CD4-positive, alpha-beta memory T cell (primary cell): ENCODE results near the gene CGNL1. TPM values are rescaled to one million over a fixed set of nuclear protein-coding genes. Genes with fewer than 3 reads are reported as not detected.

Experiments used
- CTCF ChIA-PET: fragments of 350-600 bp; sonication (Branson Sonifier 250); formaldehyde crosslinking; loops from one replicate; lab custom pipeline; 2021; ENCODE audit warnings: inconsistent platforms; ENCODE audit not compliant: partially characterized antibody; lab: Charles Lee
- POLR2A ChIA-PET: fragments of 350-600 bp; sonication (Branson Sonifier 250); formaldehyde crosslinking; loops from one replicate; lab custom pipeline; 2021; ENCODE audit not compliant: partially characterized antibody; lab: Charles Lee
- DNase-seq, 5 donors: peaks; one replicate each; pipeline versions ENCODE4 v3.0.0 to v3.0.0-alpha.2; 2020 to 2022; ENCODE audit warnings: mixed read lengths in 1 of 5
- H3K27ac ChIP-seq: one replicate; pipeline ENCODE4 v1.7.0; 2013; ENCODE audit warnings: low read depth, low read length
- H3K27me3 ChIP-seq: 2 replicates; pipeline ENCODE4 v1.7.0; 2013; ENCODE audit warnings: mild to moderate bottlenecking, low read length, moderate library complexity; ENCODE audit not compliant: insufficient read depth
- H3K36me3 ChIP-seq: 2 replicates; pipeline ENCODE4 v1.7.0; 2013; ENCODE audit warnings: mild to moderate bottlenecking, low read length, moderate library complexity; ENCODE audit not compliant: insufficient read depth
- H3K4me1 ChIP-seq: 2 replicates; pipeline ENCODE4 v1.7.0; 2013; ENCODE audit warnings: mild to moderate bottlenecking, low read length, moderate library complexity; ENCODE audit not compliant: insufficient read depth
- H3K4me3 ChIP-seq, 2 donors: one replicate each; pipeline ENCODE4 v1.7.0; 2013; ENCODE audit warnings: low read length in 2 of 2, mild to moderate bottlenecking in 1 of 2
- H3K9me3 ChIP-seq, 2 donors: one replicate each; pipeline ENCODE4 v1.7.0; 2013; ENCODE audit warnings: low read length in 2 of 2, control low read depth in 1 of 2; ENCODE audit not compliant: control insufficient read depth in 1 of 2
- H3K27ac Mint-ChIP-seq, 7 donors: one replicate each; pipeline ENCODE4 v1.8.0; 2020 to 2021; ENCODE audit warnings: mixed read lengths in 7 of 7, mild to moderate bottlenecking in 6 of 7, inconsistent platforms in 3 of 7, moderate library complexity in 3 of 7
- H3K27me3 Mint-ChIP-seq, 2 donors: one replicate each; pipeline ENCODE4 v1.8.0; 2020 to 2021; ENCODE audit warnings: mixed read lengths in 2 of 2
- H3K36me3 Mint-ChIP-seq, 2 donors: one replicate each; pipeline ENCODE4 v1.8.0; 2020 to 2021; ENCODE audit warnings: mixed read lengths in 2 of 2, inconsistent platforms in 1 of 2, mild to moderate bottlenecking in 1 of 2
- H3K4me1 Mint-ChIP-seq, 4 donors: one replicate each; pipeline ENCODE4 v1.8.0; 2020 to 2021; ENCODE audit warnings: mixed read lengths in 4 of 4, mild to moderate bottlenecking in 1 of 4
- H3K4me3 Mint-ChIP-seq, 8 donors: one replicate each; pipeline ENCODE4 v1.8.0; 2020 to 2021; ENCODE audit warnings: mixed read lengths in 8 of 8, mild to moderate bottlenecking in 7 of 8, moderate library complexity in 6 of 8, inconsistent platforms in 3 of 8
- H3K9me3 Mint-ChIP-seq, 8 donors: one replicate each; pipeline ENCODE4 v1.8.0; 2020 to 2021; ENCODE audit warnings: mixed read lengths in 8 of 8, mild to moderate bottlenecking in 5 of 8, inconsistent platforms in 3 of 8, moderate library complexity in 1 of 8
- intact Hi-C: fragments of 100-400 bp; cut with micrococcal nuclease; formaldehyde crosslinking; loops from one replicate; pipeline ENCODE4 v1.15.1; 2023
- polyA plus RNA-seq, 2 donors: library from polyadenylated mRNA; unstranded; fragments of 300-500 nt; fragmentation: Illumina TruSeq; gene quantifications; one replicate each; pipeline ENCODE4 v1.2.3, GENCODE V29; 2021
- total RNA-seq, 2 experiments: library from RNA; stranded (reverse); gene quantifications; one replicate each; pipeline ENCODE4 v1.2.3, GENCODE V29; 2021

Gene CGNL1
- total and polyA plus RNA-seq, 4 experiments from 2014 or later, result not detected

DNA sequence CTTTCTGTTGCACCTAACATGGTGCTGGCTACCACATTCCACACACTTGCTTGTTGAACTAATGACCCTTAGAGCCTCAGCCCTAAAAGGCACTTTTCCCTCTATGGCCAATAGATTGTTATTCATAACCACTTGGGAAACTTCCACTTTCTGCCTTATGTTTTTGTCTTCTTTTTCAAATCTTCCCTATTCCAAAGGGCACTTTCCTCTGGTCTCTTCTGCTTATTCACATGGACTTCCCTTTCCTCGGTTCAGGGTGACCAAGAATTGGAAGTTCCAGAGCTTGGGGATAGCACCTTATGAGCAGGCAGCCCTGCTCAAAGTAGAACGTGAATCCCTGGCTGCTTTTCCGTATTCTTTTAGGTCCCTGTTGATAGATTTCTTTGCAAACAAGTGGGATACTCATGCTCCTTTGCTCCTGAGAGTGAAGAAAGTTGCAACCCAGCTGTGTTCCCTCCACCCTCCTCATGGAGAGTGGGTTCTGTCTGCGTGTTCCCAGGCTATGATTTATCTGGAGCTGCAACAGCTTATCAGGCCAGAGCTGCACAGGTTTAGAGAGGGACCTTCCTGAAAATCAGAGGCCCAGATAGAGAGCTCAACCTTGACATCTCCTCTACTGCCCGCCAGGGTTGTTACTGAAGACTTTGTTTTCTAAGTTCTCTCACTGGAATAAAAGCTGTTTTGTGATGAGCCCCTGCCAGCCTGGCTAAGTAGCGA, 156.6 kb downstream of the CGNL1 start:
- Mint-ChIP-seq H3K27ac (no peak overlapping the region), H3K9me3 (peaks cover 0 to 4% (median under 1%) of the 10 kb centered on the region in 8 donors), H3K4me1 (no peaks in the 10 kb centered on the region), H3K27me3 (peaks cover 4 to 13% of the 10 kb centered on the region in 2 donors), H3K36me3 (no peaks in the 10 kb centered on the region), H3K4me3 (no peak overlapping the region)
- Histone ChIP-seq H3K9me3 (no peaks in the 10 kb centered on the region), H3K27me3 (no peaks in the 10 kb centered on the region), H3K27ac (no peak overlapping the region), H3K4me1 (no peaks in the 10 kb centered on the region), H3K36me3 (no peaks in the 10 kb centered on the region), H3K4me3 (no peak overlapping the region)
- intact Hi-C loops, result no loop called here
- DNase-seq, result no peak
- ChIA-PET POLR2A (no interaction called here), CTCF (interaction anchor here (1.0 to 2.1 kb wide), 4 partner anchors 9 to 29 kb away, joined by 3 to 10 read pairs (median 4); no protein-coding TSS in a partner anchor)

DNA sequence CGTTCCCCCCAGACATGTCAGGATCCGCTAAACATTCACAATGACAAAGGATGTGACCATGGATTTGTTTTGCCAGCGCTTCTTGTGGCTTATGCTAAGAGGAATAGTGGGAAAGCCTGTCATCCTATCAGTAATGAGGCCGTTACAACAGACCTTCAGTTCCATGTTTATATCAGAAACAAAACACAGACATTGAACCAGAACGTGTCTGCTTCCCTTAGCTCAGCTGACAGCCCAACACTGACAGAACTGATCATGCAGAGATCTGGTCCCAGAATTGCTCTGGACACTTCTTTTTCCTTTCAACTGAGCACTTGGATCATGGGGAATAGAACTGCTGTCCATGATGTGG, 157.1 kb downstream of the CGNL1 start:
- no peak for DNase-seq
- no peaks in the 10 kb centered on the region for H3K4me1 ChIP-seq
- intact Hi-C loops, result no loop called here
- no peaks in the 10 kb centered on the region for H3K9me3 ChIP-seq
- H3K36me3 ChIP-seq, result no peaks in the 10 kb centered on the region
- CTCF ChIA-PET, result interaction anchor here (1.0 to 2.1 kb wide), 4 partner anchors 9 to 28 kb away, joined by 3 to 10 read pairs (median 4); no protein-coding TSS in a partner anchor
- POLR2A ChIA-PET, result no interaction called here
- no peaks in the 10 kb centered on the region for H3K4me1 Mint-ChIP-seq
- no peak overlapping the region for H3K4me3 ChIP-seq
- H3K9me3 Mint-ChIP-seq, result peaks cover 0 to 4% (median under 1%) of the 10 kb centered on the region in 8 donors
- H3K36me3 Mint-ChIP-seq, result no peaks in the 10 kb centered on the region
- H3K27me3 ChIP-seq, result no peaks in the 10 kb centered on the region
- H3K27ac ChIP-seq, result no peak overlapping the region
- H3K27me3 Mint-ChIP-seq, result peaks cover 4 to 11% of the 10 kb centered on the region in 2 donors
- H3K27ac Mint-ChIP-seq, result no peak overlapping the region
- H3K4me3 Mint-ChIP-seq, result no peak overlapping the region

DNA sequence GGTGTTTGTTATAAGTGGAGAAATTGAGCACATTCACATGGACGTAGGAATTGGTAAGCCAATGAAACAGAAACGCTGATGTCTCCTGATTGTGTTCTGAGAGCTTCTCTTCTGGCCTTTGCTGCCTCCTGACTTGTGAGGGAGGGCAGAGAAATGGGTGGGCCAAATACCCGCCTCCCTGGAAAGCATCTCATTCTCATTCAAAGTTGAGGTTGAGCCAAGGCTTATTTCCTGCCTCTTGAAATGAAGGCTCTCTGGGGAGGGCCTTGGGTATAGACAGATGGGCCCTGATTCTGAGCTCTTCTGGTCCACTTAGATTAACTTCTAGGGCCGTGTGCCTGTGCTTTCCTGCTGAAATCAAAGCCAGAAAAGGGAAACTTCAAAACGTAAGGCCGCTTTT, 158.0 kb downstream of the CGNL1 start:
- no peak overlapping the region for H3K4me3 ChIP-seq
- intact Hi-C loops, result no loop called here
- ChIA-PET CTCF (interaction anchor here (1.1 to 2.1 kb wide), 3 partner anchors 8 to 26 kb away, joined by 3 to 10 read pairs (median 3); no protein-coding TSS in a partner anchor), POLR2A (no interaction called here)
- Mint-ChIP-seq H3K27ac (no peak overlapping the region), H3K4me3 (no peak overlapping the region), H3K4me1 (no peaks in the 10 kb centered on the region), H3K36me3 (no peaks in the 10 kb centered on the region), H3K9me3 (peaks cover 0 to 4% (median under 1%) of the 10 kb centered on the region in 8 donors), H3K27me3 (peaks cover 5 to 9% of the 10 kb centered on the region in 2 donors)
- no peak overlapping the region for H3K27ac ChIP-seq
- H3K9me3 ChIP-seq, result no peaks in the 10 kb centered on the region
- no peak for DNase-seq
- no peaks in the 10 kb centered on the region for H3K36me3 ChIP-seq
- no peaks in the 10 kb centered on the region for H3K4me1 ChIP-seq
- H3K27me3 ChIP-seq, result no peaks in the 10 kb centered on the region

DNA sequence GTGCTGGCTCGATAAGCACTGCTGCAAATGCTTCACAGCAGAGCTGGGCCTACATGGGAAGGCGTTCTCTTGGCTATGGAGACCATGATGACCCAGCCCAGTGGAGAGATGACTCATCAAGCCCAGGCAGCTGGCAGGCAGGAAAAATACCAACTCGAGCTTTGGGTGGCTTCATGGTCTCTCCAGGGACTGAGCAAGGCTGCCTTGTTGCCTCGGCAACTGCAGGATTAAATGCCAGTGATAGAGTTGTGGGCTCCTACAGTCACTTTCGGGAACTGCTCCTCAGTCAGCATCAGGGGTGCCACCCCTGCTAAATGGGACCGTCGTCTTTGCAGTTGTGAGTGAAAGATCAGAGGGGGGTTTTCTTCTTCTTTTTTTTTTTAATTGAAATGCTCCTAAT, 160.8 kb downstream of the CGNL1 start:
- H3K27ac ChIP-seq, result no peak overlapping the region
- peaks cover 7 to 11% of the 10 kb centered on the region in 2 donors for H3K27me3 Mint-ChIP-seq
- no peak overlapping the region for H3K4me3 Mint-ChIP-seq
- H3K36me3 ChIP-seq, result no peaks in the 10 kb centered on the region
- ChIA-PET POLR2A (no interaction called here), CTCF (interaction anchor here (4.7 kb wide), 1 partner anchor 9 kb away, joined by 25 read pairs; no protein-coding TSS in a partner anchor)
- H3K4me1 Mint-ChIP-seq, result no peaks in the 10 kb centered on the region
- intact Hi-C loops, result no loop called here
- H3K4me1 ChIP-seq, result no peaks in the 10 kb centered on the region
- no peaks in the 10 kb centered on the region for H3K36me3 Mint-ChIP-seq
- DNase-seq, result no peak
- no peaks in the 10 kb centered on the region for H3K9me3 ChIP-seq
- peaks cover 0 to 4% (median under 1%) of the 10 kb centered on the region in 8 donors for H3K9me3 Mint-ChIP-seq
- H3K4me3 ChIP-seq, result no peak overlapping the region
- no peaks in the 10 kb centered on the region for H3K27me3 ChIP-seq
- H3K27ac Mint-ChIP-seq, result no peak overlapping the region

DNA sequence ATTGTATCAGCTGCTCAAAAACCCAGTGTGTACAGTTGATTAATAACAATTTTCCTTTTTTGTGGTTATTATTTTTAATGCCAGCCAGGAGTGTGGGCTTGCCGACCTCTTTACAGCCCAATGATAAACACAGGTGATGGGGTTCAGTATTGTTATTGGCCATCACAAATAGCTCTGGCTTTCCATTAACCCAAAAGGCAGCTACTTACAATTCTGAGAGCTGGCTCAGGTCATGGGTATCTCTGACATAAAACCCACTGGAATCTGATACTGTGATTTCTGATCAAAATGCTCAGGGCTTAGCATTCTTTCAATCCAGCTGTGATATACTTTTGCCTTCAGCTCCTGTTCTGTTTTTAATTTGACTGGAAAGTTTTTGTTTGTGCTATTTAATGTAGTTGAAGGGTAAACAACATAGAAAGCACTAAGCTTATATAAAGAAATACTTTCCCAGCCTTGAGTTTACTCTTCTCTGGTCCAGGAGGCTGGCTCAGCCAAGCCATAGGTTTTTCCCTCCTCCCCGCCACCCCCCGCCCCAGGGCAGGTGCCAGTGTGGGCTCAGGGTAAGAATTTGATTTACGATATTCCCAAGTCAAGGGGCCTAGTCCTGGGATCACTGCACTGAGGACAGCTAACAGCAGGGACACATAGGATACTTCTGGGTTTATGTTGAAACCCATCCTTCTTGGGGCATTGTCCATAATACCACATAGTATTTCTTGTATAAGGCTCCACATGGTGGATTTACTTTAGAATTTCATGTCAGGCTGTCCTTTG, 161.4 kb downstream of the CGNL1 start:
- no peak overlapping the region for H3K4me3 ChIP-seq
- no peak for DNase-seq
- H3K27ac ChIP-seq, result no peak overlapping the region
- no peaks in the 10 kb centered on the region for H3K27me3 ChIP-seq
- no peaks in the 10 kb centered on the region for H3K4me1 ChIP-seq
- Mint-ChIP-seq H3K4me3 (no peak overlapping the region), H3K9me3 (peaks cover 0 to 4% (median under 1%) of the 10 kb centered on the region in 8 donors), H3K36me3 (no peaks in the 10 kb centered on the region), H3K27ac (no peak overlapping the region), H3K27me3 (peaks cover 7 to 8% of the 10 kb centered on the region in 2 donors), H3K4me1 (no peaks in the 10 kb centered on the region)
- POLR2A ChIA-PET, result no interaction called here
- intact Hi-C loops, result no loop called here
- no peaks in the 10 kb centered on the region for H3K36me3 ChIP-seq
- CTCF ChIA-PET, result interaction anchor here (0.8 to 4.7 kb wide), 2 partner anchors 10 to 23 kb away, joined by 4 to 25 read pairs; no protein-coding TSS in a partner anchor
- H3K9me3 ChIP-seq, result no peaks in the 10 kb centered on the region

DNA sequence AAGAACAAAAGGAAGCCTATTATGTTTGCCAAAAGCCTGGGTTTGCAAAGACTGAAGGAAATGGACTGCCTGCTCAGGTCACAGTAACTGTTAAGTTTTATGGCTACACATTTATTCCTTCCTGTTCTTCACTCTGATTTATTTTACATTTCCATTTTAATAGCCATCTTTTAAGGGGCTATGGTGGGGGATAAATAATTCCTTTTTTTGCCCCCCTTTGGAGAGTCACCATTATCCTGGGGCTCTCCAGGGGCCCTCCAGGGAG, 161.9 kb downstream of the CGNL1 start:
- no peak for DNase-seq
- H3K27ac ChIP-seq, result no peak overlapping the region
- Mint-ChIP-seq H3K36me3 (no peaks in the 10 kb centered on the region), H3K27ac (no peak overlapping the region), H3K27me3 (peaks cover 7 to 10% of the 10 kb centered on the region in 2 donors), H3K4me3 (no peak overlapping the region), H3K4me1 (no peaks in the 10 kb centered on the region), H3K9me3 (peaks cover 0 to 4% (median under 1%) of the 10 kb centered on the region in 8 donors)
- ChIA-PET POLR2A (no interaction called here), CTCF (interaction anchor here (0.8 to 4.7 kb wide), 2 partner anchors 10 to 22 kb away, joined by 4 to 25 read pairs; no protein-coding TSS in a partner anchor)
- no peaks in the 10 kb centered on the region for H3K9me3 ChIP-seq
- intact Hi-C loops, result no loop called here
- no peaks in the 10 kb centered on the region for H3K27me3 ChIP-seq
- no peaks in the 10 kb centered on the region for H3K4me1 ChIP-seq
- no peak overlapping the region for H3K4me3 ChIP-seq
- H3K36me3 ChIP-seq, result no peaks in the 10 kb centered on the region

DNA sequence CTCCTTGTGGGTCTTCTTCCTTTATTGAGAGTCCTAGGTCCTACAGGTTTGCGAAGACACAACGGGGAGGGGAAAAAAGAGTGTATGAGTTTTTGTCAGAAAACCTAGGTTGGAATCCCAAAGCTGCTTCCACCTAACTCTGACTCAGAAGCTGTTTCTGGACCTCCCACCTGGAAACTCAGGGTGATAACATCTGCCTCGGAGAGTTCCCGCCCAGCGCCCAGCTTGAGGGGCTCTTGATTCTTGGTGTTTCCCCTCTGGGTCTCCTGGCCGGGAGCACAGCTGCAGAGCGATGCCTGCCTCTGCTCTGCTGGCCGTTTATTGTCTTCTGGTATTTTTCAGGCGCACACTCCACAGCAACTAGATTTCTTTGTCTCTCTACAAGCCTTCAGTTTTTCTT, 162.5 kb downstream of the CGNL1 start:
- H3K4me1 Mint-ChIP-seq, result no peaks in the 10 kb centered on the region
- POLR2A ChIA-PET, result no interaction called here
- Histone ChIP-seq H3K4me1 (no peaks in the 10 kb centered on the region), H3K4me3 (no peak overlapping the region), H3K36me3 (no peaks in the 10 kb centered on the region), H3K9me3 (no peaks in the 10 kb centered on the region), H3K27me3 (no peaks in the 10 kb centered on the region), H3K27ac (no peak overlapping the region)
- intact Hi-C loops, result no loop called here
- no peak overlapping the region for H3K4me3 Mint-ChIP-seq
- peaks cover 0 to 4% (median under 1%) of the 10 kb centered on the region in 8 donors for H3K9me3 Mint-ChIP-seq
- no peaks in the 10 kb centered on the region for H3K36me3 Mint-ChIP-seq
- DNase-seq, result no peak
- H3K27ac Mint-ChIP-seq, result no peak overlapping the region
- CTCF ChIA-PET, result interaction anchor here (4.7 kb wide), 1 partner anchor 11 kb away, joined by 25 read pairs; no protein-coding TSS in a partner anchor
- H3K27me3 Mint-ChIP-seq, result peaks cover 7 to 11% of the 10 kb centered on the region in 2 donors
